NT2/D1 (cell line): ENCODE data around the gene VRK1.

Experiments used
- DNase-seq: peaks from one replicate; pipeline ENCODE4 v3.0.0-alpha.2; 2011; ENCODE audit warnings: low read depth, low spot score
- H3K27me3 ChIP-seq: 2 replicates; pipeline ENCODE4 v1.6.0; 2011; ENCODE audit warnings: mild to moderate bottlenecking; ENCODE audit not compliant: insufficient read length, insufficient read depth
- H3K36me3 ChIP-seq: 2 replicates; pipeline ENCODE4 v1.6.1; 2011; ENCODE audit warnings: mild to moderate bottlenecking, low read length, mixed read lengths; ENCODE audit not compliant: insufficient read depth, insufficient read length
- H3K4me1 ChIP-seq: 2 replicates; pipeline ENCODE4 v1.5.1; 2011; ENCODE audit not compliant: insufficient read depth, insufficient read length
- H3K4me3 ChIP-seq: 2 replicates; pipeline ENCODE4 v1.5.1; 2011; ENCODE audit warnings: low read depth; ENCODE audit not compliant: insufficient read length
- H3K9ac ChIP-seq: 2 replicates; pipeline ENCODE4 v1.6.0; 2011; ENCODE audit warnings: low read depth; ENCODE audit not compliant: insufficient read length
- H3K9me3 ChIP-seq: 2 replicates; pipeline ENCODE4 v1.5.1; 2011; ENCODE audit warnings: mild to moderate bottlenecking, low read length; ENCODE audit not compliant: insufficient read depth
- SUZ12 ChIP-seq: IDR thresholded peaks from 2 replicates; pipeline ENCODE4 v1.6.1; 2011; ENCODE audit not compliant: insufficient read length, insufficient read depth; ENCODE audit errors: extremely low read depth
- YY1 ChIP-seq: IDR thresholded peaks from 2 replicates; pipeline ENCODE4 v1.6.1; 2011; ENCODE audit not compliant: insufficient read length, insufficient read depth
- ZNF274 ChIP-seq: IDR thresholded peaks from 2 replicates; pipeline ENCODE4 v1.6.1; 2011; ENCODE audit warnings: mild to moderate bottlenecking, low read depth, low read length

The VRK1 gene, protein sequence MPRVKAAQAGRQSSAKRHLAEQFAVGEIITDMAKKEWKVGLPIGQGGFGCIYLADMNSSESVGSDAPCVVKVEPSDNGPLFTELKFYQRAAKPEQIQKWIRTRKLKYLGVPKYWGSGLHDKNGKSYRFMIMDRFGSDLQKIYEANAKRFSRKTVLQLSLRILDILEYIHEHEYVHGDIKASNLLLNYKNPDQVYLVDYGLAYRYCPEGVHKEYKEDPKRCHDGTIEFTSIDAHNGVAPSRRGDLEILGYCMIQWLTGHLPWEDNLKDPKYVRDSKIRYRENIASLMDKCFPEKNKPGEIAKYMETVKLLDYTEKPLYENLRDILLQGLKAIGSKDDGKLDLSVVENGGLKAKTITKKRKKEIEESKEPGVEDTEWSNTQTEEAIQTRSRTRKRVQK

DNA sequence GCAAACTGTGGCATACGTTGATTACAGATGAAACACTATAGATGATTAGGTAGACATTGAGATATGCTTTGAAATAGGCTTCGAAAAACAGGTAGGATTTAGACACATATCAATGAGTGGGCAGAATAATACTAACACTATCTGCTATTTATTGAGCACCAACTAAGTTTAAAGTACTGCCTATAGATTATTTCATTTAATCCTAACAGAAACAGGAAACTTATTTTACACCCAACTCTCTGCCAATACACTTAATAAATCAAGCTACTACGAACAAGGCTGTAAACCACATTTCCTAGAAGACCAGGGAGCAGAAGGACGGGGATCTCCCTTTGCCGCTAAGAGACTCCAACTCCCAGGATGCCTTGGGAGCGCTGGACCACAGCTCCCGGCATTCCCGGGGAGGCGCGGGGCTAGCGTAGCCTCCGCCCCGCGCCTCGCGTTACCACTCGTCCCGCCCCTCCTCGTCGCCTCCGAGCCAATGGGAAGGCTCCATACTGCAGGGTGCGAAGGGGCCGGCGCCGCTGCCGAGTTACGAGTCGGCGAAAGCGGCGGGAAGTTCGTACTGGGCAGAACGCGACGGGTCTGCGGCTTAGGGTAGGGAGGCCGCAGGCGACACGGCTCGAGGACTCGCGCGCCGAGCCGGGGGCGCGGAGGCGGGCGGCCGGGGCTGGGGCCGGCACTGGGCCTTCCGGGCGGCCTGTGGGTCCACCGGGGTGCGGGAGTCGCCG is at the start of gene VRK1:
TSS of gene VRK1 (plus strand) at position 532 of the 731 bp plus-strand sequence. CDS start 36,090 bp downstream, outside the sequence.
- Histone ChIP-seq H3K4me3 (peak within 1 kb of the TSS; percentile 78), H3K9ac (peak within 1 kb of the TSS; percentile 85), H3K4me1 (no peaks in the 10 kb centered on the region), H3K27me3 (no peaks in the 10 kb centered on the region), H3K36me3 (peaks cover 3% of the 10 kb centered on the region), H3K9me3 (no peaks in the 10 kb centered on the region)
- TF ChIP-seq SUZ12 (no peak), YY1 (no peak), ZNF274 (no peak)
- DNase-seq: peak; percentile 85

DNA sequence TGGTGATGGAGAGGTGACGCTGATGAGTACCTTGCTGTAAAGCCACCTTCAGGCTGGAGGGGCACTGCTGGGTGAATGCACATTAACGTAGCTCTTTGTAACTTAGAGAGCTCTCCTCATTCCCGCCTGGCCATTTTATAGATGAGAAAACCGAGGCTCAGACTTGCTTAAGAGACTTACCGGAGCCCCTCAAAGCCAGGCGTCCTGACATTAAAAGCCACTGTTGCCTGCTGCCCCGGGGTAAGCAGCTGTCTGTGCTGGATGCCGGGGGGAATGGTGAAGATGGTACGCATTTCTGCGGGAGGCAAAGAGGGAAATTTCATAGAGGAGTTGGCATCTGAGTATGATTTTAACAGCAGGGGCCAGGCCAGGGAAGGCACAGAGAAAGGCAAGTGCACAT is 49.6 kb upstream of the VRK1 start:
- Histone ChIP-seq H3K4me3 (no peak overlapping the region), H3K36me3 (no peaks in the 10 kb centered on the region), H3K4me1 (no peaks in the 10 kb centered on the region), H3K27me3 (peaks cover under 1% of the 10 kb centered on the region), H3K9me3 (no peaks in the 10 kb centered on the region), H3K9ac (no peak overlapping the region)
- DNase-seq: no peak
- TF ChIP-seq ZNF274 (no peak), YY1 (no peak)

DNA sequence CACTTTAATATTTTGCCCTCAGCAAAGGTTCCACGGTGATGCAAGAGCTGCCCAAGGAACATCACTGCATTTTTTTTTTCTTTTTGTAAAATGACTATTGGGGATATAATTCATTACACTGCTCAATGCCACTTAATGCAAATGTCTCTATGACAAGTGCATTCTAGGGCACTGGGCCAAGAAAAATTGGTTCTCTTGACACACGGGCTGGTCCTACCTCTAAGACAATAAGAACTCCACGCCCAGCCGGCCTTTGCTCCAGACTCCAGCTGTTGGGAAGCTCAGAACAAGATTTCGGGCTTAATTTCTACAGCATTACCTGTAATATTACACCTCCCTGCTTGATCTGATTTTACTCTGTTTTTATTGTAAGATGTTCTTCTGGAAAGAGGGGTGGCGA is 48.8 kb upstream of the VRK1 start:
- Histone ChIP-seq H3K4me3 (no peak overlapping the region), H3K4me1 (no peaks in the 10 kb centered on the region), H3K9ac (no peak overlapping the region), H3K27me3 (no peaks in the 10 kb centered on the region), H3K36me3 (no peaks in the 10 kb centered on the region), H3K9me3 (no peaks in the 10 kb centered on the region)
- DNase-seq: no peak
- TF ChIP-seq SUZ12 (no peak), YY1 (no peak), ZNF274 (no peak)

- no peaks in the 10 kb centered on the region for H3K9me3 ChIP-seq
- H3K4me3 ChIP-seq: no peak overlapping the region
- H3K27me3 ChIP-seq: no peaks in the 10 kb centered on the region
- peaks cover 3% of the 10 kb centered on the region for H3K4me1 ChIP-seq
- DNase-seq: no peak
- no peak for TF ChIP-seq ZNF274
- TF ChIP-seq YY1: no peak
- TF ChIP-seq SUZ12: no peak
- H3K36me3 ChIP-seq: no peaks in the 10 kb centered on the region
- H3K9ac ChIP-seq: no peak overlapping the region
Measured at GRCh38 chr14:96751505-96751904, 45.7 kb upstream of the VRK1 start.

GRCh38 chr14:96752125-96752524 is 45.1 kb upstream of the VRK1 start:
- peaks cover 3% of the 10 kb centered on the region for H3K4me1 ChIP-seq
- H3K9me3 ChIP-seq: no peaks in the 10 kb centered on the region
- no peaks in the 10 kb centered on the region for H3K27me3 ChIP-seq
- no peak for DNase-seq
- no peak overlapping the region for H3K9ac ChIP-seq
- TF ChIP-seq SUZ12 (no peak), ZNF274 (no peak), YY1 (no peak)
- H3K36me3 ChIP-seq: no peaks in the 10 kb centered on the region
- H3K4me3 ChIP-seq: no peak overlapping the region

GRCh38 chr14:96752594-96752993 is 44.6 kb upstream of the VRK1 start:
- Histone ChIP-seq H3K9ac (no peak overlapping the region), H3K36me3 (no peaks in the 10 kb centered on the region), H3K4me3 (no peak overlapping the region), H3K4me1 (peaks cover 3% of the 10 kb centered on the region), H3K9me3 (no peaks in the 10 kb centered on the region), H3K27me3 (no peaks in the 10 kb centered on the region)
- TF ChIP-seq YY1 (no peak), SUZ12 (no peak), ZNF274 (no peak)
- DNase-seq: no peak

DNA sequence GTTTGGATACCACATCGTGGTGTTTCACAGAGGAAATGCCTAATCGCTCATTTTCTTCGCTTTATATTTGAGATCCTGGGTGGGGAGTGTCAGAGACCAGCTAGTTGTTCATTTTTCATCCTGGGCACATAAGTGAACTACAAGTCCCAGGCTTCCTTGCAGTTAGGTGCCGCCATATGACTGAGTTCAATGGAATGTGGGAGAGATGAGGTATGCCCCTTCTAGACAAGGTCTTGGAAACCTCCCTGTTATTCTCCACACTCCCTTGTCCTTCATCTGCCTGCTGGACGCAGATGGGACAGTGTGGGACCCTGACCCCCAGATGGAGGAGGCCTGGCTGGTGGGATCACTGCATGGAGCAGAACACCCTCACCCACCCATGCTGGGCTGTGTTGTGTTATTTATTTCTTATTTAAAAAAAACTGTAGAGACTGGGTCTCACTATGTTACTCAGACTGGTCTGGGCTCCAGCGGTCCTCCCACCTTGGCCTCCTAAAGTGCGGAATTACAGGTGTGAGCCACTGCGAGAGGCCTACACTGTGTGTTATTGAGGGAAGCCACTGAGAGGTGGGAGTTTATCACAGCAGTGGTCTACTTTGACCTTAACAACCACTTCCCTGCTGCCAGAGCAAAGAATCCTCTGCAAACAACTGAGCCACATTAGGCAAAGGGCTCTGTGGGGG is 42.9 kb upstream of the VRK1 start:
- DNase-seq: no peak
- TF ChIP-seq YY1: no peak
- no peak for TF ChIP-seq SUZ12
- TF ChIP-seq ZNF274: no peak
- Histone ChIP-seq H3K4me3 (no peak overlapping the region), H3K4me1 (peaks cover 3% of the 10 kb centered on the region), H3K9ac (no peak overlapping the region), H3K9me3 (no peaks in the 10 kb centered on the region), H3K36me3 (no peaks in the 10 kb centered on the region), H3K27me3 (no peaks in the 10 kb centered on the region)
